HG03521 (cell line): ENCODE measurements around the gene NXF1.
"Not testable (repeated sequence)": the region's sequence is repeated elsewhere in the genome, so short reads cannot be mapped to it uniquely, and the experiment has no call there.

ENCODE experiments used
- ATAC-seq: cut with Tn5 transposase; IDR thresholded peaks from one replicate; pipeline ENCODE4 v1.9.1; 2021; ENCODE audit warnings: mild to moderate bottlenecking, moderate library complexity; ENCODE audit not compliant: unreplicated experiment

NXF1 gene

DNA sequence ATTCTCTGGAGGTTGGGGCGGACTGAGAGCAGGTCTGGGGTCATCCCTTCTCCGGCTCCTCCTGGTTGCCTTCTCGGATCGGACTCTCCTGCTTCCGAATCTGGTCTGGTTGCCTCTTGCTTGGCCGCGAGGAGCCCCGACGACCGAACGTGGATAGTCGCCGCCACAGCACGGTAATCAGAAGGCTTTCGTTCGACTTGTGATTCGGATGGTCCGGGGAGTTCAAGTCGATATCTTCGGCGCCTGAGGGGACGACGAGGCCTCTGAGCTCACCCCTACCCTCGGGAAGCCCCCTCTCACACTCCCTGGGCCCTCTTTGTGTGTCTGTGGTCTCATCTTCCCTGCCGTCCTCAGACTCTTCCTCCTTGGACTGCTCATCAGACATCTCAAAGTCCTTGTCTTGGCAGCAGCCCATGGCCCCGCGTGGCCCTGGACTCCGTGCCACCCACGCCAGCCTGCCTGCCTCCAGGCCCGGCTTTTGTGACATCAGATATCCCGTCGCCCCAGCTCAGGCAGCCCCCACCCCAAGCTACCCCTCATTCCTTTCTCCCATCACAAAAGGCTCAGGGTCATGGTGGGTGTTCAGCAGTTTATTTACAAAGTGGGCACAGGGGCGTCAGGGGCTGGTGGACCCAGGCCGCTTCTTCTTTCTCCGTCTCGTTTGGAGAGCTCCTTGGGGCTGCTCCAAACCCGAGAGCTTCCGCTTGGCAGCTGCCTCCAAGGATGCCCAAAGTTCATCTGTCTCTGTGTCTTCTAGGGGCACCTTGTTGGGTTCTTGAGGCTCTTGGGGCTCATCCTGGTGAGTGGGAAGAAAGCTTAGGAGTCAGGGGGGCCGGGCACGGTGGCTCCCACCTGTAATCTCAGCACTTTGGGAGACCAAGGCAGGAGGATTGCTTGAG lies 27.3 kb upstream of the NXF1 start, which contains the start of gene TEX54:
Gene TEX54, minus strand, starts transcription at position 506 of the 899 bp plus-strand sequence.
- peak; percentile 10 for ATAC-seq

GRCh38 chr11:62831520-62832335 lies 26.5 kb upstream of the NXF1 start, which contains the start of gene STX5:
Gene STX5 (minus strand): TSS chr11:62832051. CDS start chr11:62831243, 808 bp downstream.
- ATAC-seq, result peak; percentile 83

- no peak for ATAC-seq
Observed at GRCh38 chr11:62830904-62831519, 25.8 kb upstream of the NXF1 start.

DNA sequence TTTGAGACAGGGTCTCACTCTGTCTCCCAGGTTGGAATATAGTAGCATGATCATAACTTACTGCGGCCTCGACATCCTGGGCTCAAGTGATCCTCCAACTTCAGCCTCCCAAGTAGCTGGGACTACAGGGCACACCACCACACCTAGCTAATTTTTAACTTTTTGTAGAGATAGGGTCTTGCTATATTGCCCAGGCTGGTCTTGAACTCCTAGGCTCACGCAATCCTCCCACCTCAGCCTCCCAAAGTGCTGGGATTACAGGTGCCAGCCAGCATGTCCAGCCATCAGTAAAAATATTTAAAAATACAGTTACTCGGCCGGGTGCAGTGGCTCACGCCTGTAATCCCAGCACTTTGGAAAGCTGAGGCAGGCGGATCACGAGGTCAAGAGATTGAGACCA lies 22.9 kb upstream of the NXF1 start:
- not testable (repeated sequence) for ATAC-seq

GRCh38 chr11:62823677-62824076 lies 18.4 kb upstream of the NXF1 start:
- no peak for ATAC-seq

- no peak for ATAC-seq
Observed at GRCh38 chr11:62817129-62817528, 11.9 kb upstream of the NXF1 start.

- no peak for ATAC-seq
Observed at GRCh38 chr11:62816557-62816956, 11.3 kb upstream of the NXF1 start.

GRCh38 chr11:62811659-62812058 lies 6.4 kb upstream of the NXF1 start:
- ATAC-seq, result no peak

- no peak for ATAC-seq
Observed at GRCh38 chr11:62810748-62811147, 5.5 kb upstream of the NXF1 start.

GRCh38 chr11:62806611-62807121 lies 1.4 kb upstream of the NXF1 start:
- no peak for ATAC-seq

DNA sequence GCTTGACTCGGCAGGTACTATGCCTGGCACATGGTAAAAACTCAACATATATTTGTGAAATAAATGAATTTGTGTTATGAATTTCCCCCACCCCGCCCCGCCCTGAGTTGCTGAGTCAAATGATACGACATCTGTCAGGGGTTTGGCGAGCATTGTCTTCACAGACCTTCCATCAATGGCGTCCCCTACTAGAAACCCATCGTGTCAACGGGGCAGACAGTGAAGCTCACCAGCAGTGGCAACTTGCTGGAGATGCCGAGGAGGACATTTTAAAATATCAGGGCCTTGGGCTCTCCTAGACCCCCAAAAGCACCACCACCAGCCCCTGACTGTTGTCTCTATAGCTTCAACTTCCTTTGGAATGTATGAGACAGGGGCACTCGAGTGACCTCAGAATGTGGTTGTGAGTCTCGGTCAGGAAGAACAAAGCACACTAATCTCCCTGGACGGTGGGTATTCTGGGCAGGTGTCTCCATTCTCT lies 761 bp upstream of the NXF1 start:
- no peak for ATAC-seq

GRCh38 chr11:62804310-62805075 lies 747 bp downstream of the NXF1 start:
- no peak for ATAC-seq

DNA sequence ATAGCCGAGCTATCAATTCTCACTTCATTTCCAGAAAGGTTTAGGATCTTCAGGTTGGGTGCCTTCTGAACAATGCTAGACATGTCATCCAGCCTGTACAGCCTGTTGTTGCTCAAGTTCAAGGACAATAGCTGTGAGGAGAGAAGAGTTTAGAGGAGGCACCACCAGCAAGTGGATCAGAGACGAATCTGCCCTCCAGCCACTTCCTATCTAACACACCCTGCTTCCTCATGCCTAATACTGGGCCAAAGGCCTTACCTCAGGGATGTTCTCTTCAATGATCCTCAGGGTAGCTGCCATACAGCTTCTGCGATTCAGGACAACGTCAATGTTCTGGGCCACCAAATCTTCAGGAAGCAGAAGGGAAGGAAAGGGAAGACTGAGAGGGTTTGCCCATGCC lies 4.2 kb downstream of the NXF1 start:
- ATAC-seq, result no peak

DNA sequence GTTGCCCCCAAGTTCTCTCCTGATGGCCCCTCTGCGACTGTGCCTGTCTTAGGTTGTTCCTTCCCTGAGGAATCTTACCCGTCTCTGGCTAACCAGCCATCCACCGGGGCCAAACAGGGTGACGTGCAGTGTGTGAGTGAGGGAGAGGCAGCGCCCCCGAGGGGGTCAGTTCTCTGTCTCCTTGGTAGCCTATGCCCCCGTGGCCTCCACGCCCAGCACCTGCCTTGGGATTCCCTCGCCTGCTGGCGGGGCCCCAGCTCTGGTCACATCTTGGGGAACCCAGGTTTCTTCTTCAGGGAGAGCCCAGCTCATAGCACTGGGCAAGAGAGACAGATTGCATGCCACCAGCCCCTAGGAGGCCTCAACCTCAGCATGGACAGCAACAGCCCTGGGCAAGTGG lies 5.8 kb downstream of the NXF1 start:
- ATAC-seq, result no peak

DNA sequence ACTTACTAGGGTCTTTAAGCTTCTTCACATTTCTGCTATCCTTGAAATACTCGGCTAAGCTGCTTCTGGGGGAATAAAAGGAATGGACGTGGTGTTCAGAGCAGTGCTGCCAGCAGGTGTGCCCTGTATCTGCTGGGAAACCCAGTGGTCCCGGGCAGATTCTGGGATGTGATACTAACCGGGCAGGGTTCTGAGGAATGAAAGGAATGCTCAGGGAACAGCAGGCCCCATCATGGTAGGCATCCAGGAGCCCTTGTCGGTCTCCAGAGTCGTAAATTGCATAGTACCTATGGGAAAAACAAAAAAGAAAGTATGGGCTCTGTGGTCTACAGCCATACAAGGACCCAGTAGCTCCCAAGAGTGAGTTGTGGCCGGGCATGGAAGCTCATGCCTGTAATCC lies 9.0 kb downstream of the NXF1 start:
- no peak for ATAC-seq

DNA sequence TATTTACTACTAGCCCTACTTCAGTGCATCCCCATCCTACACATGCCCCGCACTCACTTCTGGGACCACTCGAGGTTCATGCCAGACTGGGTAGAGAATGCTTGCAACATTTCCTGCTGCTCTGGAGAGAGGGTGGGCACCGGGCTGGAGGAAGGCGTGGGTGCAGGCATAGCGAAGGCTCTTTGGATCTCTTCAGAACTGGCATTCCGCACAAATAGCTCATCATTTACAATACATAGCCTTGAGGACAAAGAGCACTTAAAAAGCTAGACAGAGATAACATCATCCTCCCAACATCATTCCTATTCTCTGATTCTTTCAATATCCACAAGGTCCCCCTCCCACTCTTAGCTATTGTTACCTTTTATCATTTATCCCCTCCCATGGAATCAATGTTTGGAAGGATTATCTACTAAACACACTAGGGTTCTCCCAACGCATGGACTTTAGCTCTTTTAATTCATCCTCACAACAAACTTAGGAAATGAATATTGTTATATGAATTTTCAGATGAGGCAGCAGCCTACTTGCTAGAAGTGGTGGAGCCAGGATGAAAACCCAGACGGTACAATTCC lies 11.0 kb downstream of the NXF1 start:
- ATAC-seq, result no peak

- no peak for ATAC-seq
Observed at GRCh38 chr11:62792202-62792575, 13.1 kb downstream of the NXF1 start.

DNA sequence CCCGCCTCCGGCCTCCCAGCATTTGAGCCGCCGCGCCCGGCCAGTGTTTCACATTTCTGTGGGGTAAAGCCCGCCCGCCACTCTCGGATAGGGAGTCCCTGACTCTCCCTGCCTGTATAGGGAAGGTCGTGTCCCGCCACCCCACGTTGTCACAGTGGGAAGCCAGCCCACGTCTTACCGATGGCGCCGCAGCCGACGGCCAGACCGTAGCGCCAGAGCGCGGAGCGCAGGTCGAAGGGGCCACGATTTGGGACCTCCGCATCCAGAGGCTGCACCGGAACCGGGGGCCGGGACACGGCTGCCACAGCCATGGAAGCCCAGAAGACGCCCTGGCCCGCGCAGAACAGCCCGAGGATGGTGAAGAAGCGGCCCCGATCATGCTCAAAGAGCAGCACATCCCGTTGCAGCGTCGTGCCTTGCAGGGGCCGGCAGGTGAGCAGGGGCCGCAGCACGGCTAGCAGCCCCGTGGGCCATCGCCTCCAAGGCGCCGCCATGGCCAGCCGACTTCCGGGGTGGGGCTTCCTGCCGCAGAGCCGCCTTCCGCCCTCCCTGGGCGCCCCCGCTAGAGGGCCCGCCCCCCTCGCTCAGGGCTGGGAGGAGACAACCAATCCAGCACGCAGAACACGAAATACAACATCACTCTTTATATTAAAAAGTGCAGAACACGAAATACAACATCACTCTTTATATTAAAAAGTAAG lies 13.6 kb downstream of the NXF1 start, which contains the start of gene TMEM223:
Gene TMEM223, minus strand, starts transcription at position 506 of the 701 bp plus-strand sequence. Its CDS starts 12 bp downstream, at position 494.
- ATAC-seq, result peak; percentile 61

DNA sequence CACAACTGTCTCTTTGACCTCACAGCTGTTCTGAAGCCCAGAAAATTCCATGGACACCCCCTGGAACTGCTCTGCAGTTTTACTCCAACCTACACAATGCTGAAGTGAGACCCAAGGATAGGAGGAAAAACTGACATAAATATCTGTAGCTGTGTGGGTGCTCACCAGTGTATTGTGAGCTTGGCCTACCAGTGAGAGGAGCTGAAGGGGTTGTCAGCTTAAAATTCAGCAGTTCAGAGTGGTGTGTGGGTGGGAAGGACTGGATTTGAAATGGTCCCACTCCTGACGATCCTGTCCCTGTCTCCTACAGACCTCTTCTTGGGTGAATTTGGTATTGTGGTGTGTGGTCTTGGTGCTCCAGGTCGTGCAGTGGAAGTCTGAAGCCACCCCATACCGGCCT lies 15.7 kb downstream of the NXF1 start:
- ATAC-seq, result no peak
